Stimulated activated CD8-positive, alpha-beta memory T cell treated with anti-CD3 and anti-CD28 coated beads, Interleukin-2, amount 100 ng/mL, for 48 hours (primary cell): ENCODE results near the gene GSG1.
A peak's percentile ranks its signal among the peaks of the same experiment; 100 is the strongest.

ENCODE experiments used
- DNase-seq, 2 donors: peaks; one replicate each; pipeline ENCODE4 v3.0.0-alpha.2; 2020; ENCODE audit warnings: low read depth in 2 of 2

The GSG1 gene

GRCh38 chr12:13120413-13120812 is 16.9 kb upstream of the GSG1 start:
- no peak for DNase-seq

- DNase-seq = no peak
Measured at GRCh38 chr12:13119826-13120225, 16.4 kb upstream of the GSG1 start.

- DNase-seq = no peak
Measured at GRCh38 chr12:13117029-13117428, 13.6 kb upstream of the GSG1 start.

- no peak for DNase-seq
Measured at GRCh38 chr12:13116259-13116658, 12.8 kb upstream of the GSG1 start.

GRCh38 chr12:13114251-13115052 is 11.0 kb upstream of the GSG1 start:
- DNase-seq = no peak

- DNase-seq = no peak
Measured at GRCh38 chr12:13112968-13113367, 9.5 kb upstream of the GSG1 start.

GRCh38 chr12:13106666-13107065 is 3.2 kb upstream of the GSG1 start:
- DNase-seq = no peak

- no peak for DNase-seq
Measured at GRCh38 chr12:13105781-13106180, 2.3 kb upstream of the GSG1 start.

- DNase-seq = no peak
Measured at GRCh38 chr12:13104409-13104808, 942 bp upstream of the GSG1 start.

GRCh38 chr12:13102461-13103195 is 839 bp downstream of the GSG1 start:
- DNase-seq = no peak

- DNase-seq = no peak
Measured at GRCh38 chr12:13101821-13102375, 1.6 kb downstream of the GSG1 start.

GRCh38 chr12:13100882-13101769 is 2.3 kb downstream of the GSG1 start:
- DNase-seq = peak; percentile 81 to 83

GRCh38 chr12:13100605-13100881 is 2.9 kb downstream of the GSG1 start:
- DNase-seq = no peak

GRCh38 chr12:13099844-13100604 is 3.4 kb downstream of the GSG1 start:
- DNase-seq = no peak

GRCh38 chr12:13099066-13099843 is 4.2 kb downstream of the GSG1 start:
- DNase-seq = no peak

GRCh38 chr12:13097491-13098011 is 5.9 kb downstream of the GSG1 start:
- DNase-seq = no peak

- DNase-seq = no peak
Measured at GRCh38 chr12:13095266-13095995, 8.0 kb downstream of the GSG1 start.

- no peak for DNase-seq
Measured at GRCh38 chr12:13094367-13094766, 9.1 kb downstream of the GSG1 start.

GRCh38 chr12:13093848-13094220 is 9.6 kb downstream of the GSG1 start:
- DNase-seq = no peak
